CD14-positive monocyte (primary cell): ENCODE measurements around the gene INPP4A. TPM values are rescaled to one million over a fixed set of nuclear protein-coding genes. Genes with fewer than 3 reads are reported as not detected.
A peak's percentile ranks its signal among the peaks of the same experiment; 100 is the strongest.

Source experiments
- DNase-seq, 3 donors: peaks; one replicate each; pipeline ENCODE4 v3.0.0-alpha.2; 2011 to 2022
- H2AFZ ChIP-seq: 2 replicates; pipeline ENCODE4 v1.6.0; 2012; ENCODE audit warnings: mild to moderate bottlenecking, low read depth, low read length, inconsistent platforms; ENCODE audit not compliant: insufficient read depth, poor library complexity, severe bottlenecking
- H3K27ac ChIP-seq, 2 donors: 1 replicate in 1 of 2; 2 replicates in 1 of 2; pipeline ENCODE4 v1.5.1; 2012 to 2013; ENCODE audit warnings: low read length in 2 of 2, control low read depth in 1 of 2, inconsistent platforms in 1 of 2, low read depth in 1 of 2, mild to moderate bottlenecking in 1 of 2
- H3K27me3 ChIP-seq, 2 donors: one replicate each; pipeline versions ENCODE4 v1.6.0 to v1.6.1; 2011 to 2013; ENCODE audit warnings: low read length in 2 of 2; ENCODE audit not compliant: control insufficient read depth in 2 of 2, insufficient read depth in 2 of 2
- H3K36me3 ChIP-seq, 2 donors: replicated peaks in 1 of 2; 1 replicate in 1 of 2; 2 replicates in 1 of 2; pipeline versions ENCODE4 v1.5.1 to v1.6.1; 2012 to 2013; ENCODE audit warnings: low read length in 2 of 2, control low read depth in 1 of 2, inconsistent platforms in 1 of 2, mild to moderate bottlenecking in 1 of 2; ENCODE audit not compliant: insufficient read depth in 2 of 2, control insufficient read depth in 1 of 2
- H3K4me1 ChIP-seq, 2 donors: 1 replicate in 1 of 2; 2 replicates in 1 of 2; pipeline versions ENCODE4 v1.5.1 to v1.6.1; 2012 to 2013; ENCODE audit warnings: low read length in 2 of 2, control low read depth in 1 of 2, inconsistent platforms in 1 of 2, mild to moderate bottlenecking in 1 of 2, moderate library complexity in 1 of 2; ENCODE audit not compliant: insufficient read depth in 2 of 2, control insufficient read depth in 1 of 2
- H3K4me2 ChIP-seq: replicated peaks from 2 replicates; pipeline ENCODE3; 2012; ENCODE audit warnings: low read length, moderate library complexity, mild to moderate bottlenecking; ENCODE audit not compliant: poor library complexity, severe bottlenecking; ENCODE audit errors: extremely low read depth
- H3K4me3 ChIP-seq, 3 experiments: fragments of 200-600 bp in 1 of 3; sonication (generic) in 1 of 3; replicated peaks in 1 of 3; 1 replicate in 2 of 3; 2 replicates in 1 of 3; pipeline ENCODE4 v1.5.1; 2011 to 2013; ENCODE audit warnings: low read length in 3 of 3, mild to moderate bottlenecking in 3 of 3, control low read depth in 2 of 3, low read depth in 2 of 3, inconsistent platforms in 1 of 3, moderate library complexity in 1 of 3
- H3K79me2 ChIP-seq: 2 replicates; pipeline ENCODE4 v1.6.0; 2012; ENCODE audit warnings: mild to moderate bottlenecking, control low read depth, inconsistent platforms, low read length, moderate library complexity; ENCODE audit not compliant: insufficient read depth
- H3K9ac ChIP-seq: 2 replicates; pipeline ENCODE4 v1.6.0; 2017; ENCODE audit warnings: low read length, mild to moderate bottlenecking; ENCODE audit not compliant: insufficient read depth, poor library complexity, severe bottlenecking
- H3K9me3 ChIP-seq, 2 donors: replicated peaks in 1 of 2; 1 replicate in 1 of 2; 2 replicates in 1 of 2; pipeline versions ENCODE4 v1.5.1 to v1.6.1; 2012 to 2013; ENCODE audit warnings: low read length in 2 of 2, control low read depth in 1 of 2; ENCODE audit not compliant: control insufficient read depth in 1 of 2, insufficient read depth in 1 of 2
- H4K20me1 ChIP-seq: 2 replicates; pipeline ENCODE4 v1.6.0; 2012; ENCODE audit warnings: mild to moderate bottlenecking, low read length, control low read depth, moderate library complexity; ENCODE audit not compliant: insufficient read depth
- H3K27ac Mint-ChIP-seq, 7 donors: one replicate each; pipeline ENCODE4 v1.8.0; 2020; ENCODE audit warnings: mild to moderate bottlenecking in 7 of 7, mixed read lengths in 7 of 7, moderate library complexity in 6 of 7, inconsistent platforms in 2 of 7
- H3K27me3 Mint-ChIP-seq, 3 donors: one replicate each; pipeline ENCODE4 v1.8.0; 2021 to 2022; ENCODE audit warnings: low read depth in 3 of 3, mild to moderate bottlenecking in 3 of 3, mixed read lengths in 3 of 3, moderate library complexity in 3 of 3, inconsistent platforms in 1 of 3
- H3K36me3 Mint-ChIP-seq, 2 donors: one replicate each; pipeline ENCODE4 v1.8.0; 2020; ENCODE audit warnings: mixed read lengths in 2 of 2, inconsistent platforms in 1 of 2, mild to moderate bottlenecking in 1 of 2
- H3K4me1 Mint-ChIP-seq: one replicate; pipeline ENCODE4 v1.8.0; 2020; ENCODE audit warnings: mild to moderate bottlenecking, mixed read lengths
- H3K4me3 Mint-ChIP-seq, 2 donors: one replicate each; pipeline ENCODE4 v1.8.0; 2020; ENCODE audit warnings: mild to moderate bottlenecking in 2 of 2, mixed read lengths in 2 of 2, moderate library complexity in 1 of 2
- H3K9me3 Mint-ChIP-seq, 7 donors: one replicate each; pipeline ENCODE4 v1.8.0; 2020 to 2022; ENCODE audit warnings: mixed read lengths in 7 of 7, mild to moderate bottlenecking in 6 of 7, moderate library complexity in 6 of 7, inconsistent platforms in 2 of 7
- WGBS: methylation state at CpG from one replicate; pipeline ENCODE4 v1.1.5; 2013; ENCODE audit warnings: missing lambda C conversion rate; ENCODE audit not compliant: insufficient coverage; 5-methylcytosine and 5-hydroxymethylcytosine counted together
- intact Hi-C, 2 donors: fragments of 100-400 bp; cut with micrococcal nuclease; formaldehyde crosslinking; loops; one replicate each; pipeline versions ENCODE4 v1.15.0 to v1.15.1; 2023
- polyA plus RNA-seq, 3 donors: library from polyadenylated mRNA; depleted of rRNA in 1 of 3; unstranded in 2 of 3; stranded (reverse) in 1 of 3; fragments of 300-500 nt in 2 of 3; fragments of >200 nt in 1 of 3; fragmentation: Illumina TruSeq in 2 of 3; gene quantifications; 1 replicate in 2 of 3; 2 replicates in 1 of 3; pipeline ENCODE4 v1.2.3, GENCODE V29; 2012 to 2021
- TF ChIP-seq, protein P1 (sequence below): fragments of 200-600 bp; IDR thresholded peaks from one replicate; pipeline ENCODE4 v1.8.0; 2022; ENCODE audit warnings: antibody characterized with exemption, mild to moderate bottlenecking

The INPP4A gene
- polyA plus RNA-seq, 3 donors: 13.7 to 52.4 (median 20.7) TPM

DNA sequence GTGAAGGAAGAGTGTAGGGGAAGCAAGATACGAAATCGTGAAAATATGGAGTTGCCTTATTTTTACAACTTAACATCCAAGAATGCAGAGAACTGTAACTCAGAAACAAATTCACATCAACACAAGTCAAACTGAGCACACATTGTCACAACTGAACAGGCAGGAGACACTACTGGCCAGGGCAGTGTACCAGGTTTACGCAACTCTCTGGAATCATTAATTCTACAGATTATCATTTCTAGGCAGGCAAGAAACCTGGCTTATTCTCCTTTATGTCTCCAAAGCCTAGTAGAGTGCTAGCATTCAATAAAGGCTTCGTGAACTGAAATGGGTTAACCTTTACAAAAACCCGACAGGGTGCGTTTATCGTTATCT, 163.1 kb downstream of the INPP4A start:
- Histone ChIP-seq H3K27ac (peak overlapping the region; percentile 79 to 99), H2AFZ (peak overlapping the region; percentile 97), H3K27me3 (no peaks in the 10 kb centered on the region), H3K9ac (peak overlapping the region; percentile 98), H4K20me1 (peaks cover 16% of the 10 kb centered on the region), H3K4me3 (peak overlapping the region; percentile 70 to 95 (median 95)), H3K79me2 (peaks cover 57% of the 10 kb centered on the region), H3K4me1 (peaks cover 31 to 33% of the 10 kb centered on the region in 2 donors), H3K36me3 (peaks cover 23 to 40% of the 10 kb centered on the region in 2 donors), H3K4me2 (peak overlapping the region; percentile 90), H3K9me3 (no peaks in the 10 kb centered on the region)
- Mint-ChIP-seq H3K36me3 (peaks cover 34 to 45% of the 10 kb centered on the region in 2 donors), H3K9me3 (no peaks in the 10 kb centered on the region), H3K4me3 (peak overlapping the region; percentile 81 to 98), H3K4me1 (peaks cover 47% of the 10 kb centered on the region), H3K27ac (peak overlapping the region; percentile 94 to 98 (median 96)), H3K27me3 (no peaks in the 10 kb centered on the region)
- peak in 2 of 3 donors; percentile 11 for DNase-seq
- TF ChIP-seq, protein P1, sequence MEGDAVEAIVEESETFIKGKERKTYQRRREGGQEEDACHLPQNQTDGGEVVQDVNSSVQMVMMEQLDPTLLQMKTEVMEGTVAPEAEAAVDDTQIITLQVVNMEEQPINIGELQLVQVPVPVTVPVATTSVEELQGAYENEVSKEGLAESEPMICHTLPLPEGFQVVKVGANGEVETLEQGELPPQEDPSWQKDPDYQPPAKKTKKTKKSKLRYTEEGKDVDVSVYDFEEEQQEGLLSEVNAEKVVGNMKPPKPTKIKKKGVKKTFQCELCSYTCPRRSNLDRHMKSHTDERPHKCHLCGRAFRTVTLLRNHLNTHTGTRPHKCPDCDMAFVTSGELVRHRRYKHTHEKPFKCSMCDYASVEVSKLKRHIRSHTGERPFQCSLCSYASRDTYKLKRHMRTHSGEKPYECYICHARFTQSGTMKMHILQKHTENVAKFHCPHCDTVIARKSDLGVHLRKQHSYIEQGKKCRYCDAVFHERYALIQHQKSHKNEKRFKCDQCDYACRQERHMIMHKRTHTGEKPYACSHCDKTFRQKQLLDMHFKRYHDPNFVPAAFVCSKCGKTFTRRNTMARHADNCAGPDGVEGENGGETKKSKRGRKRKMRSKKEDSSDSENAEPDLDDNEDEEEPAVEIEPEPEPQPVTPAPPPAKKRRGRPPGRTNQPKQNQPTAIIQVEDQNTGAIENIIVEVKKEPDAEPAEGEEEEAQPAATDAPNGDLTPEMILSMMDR: no peak
- 3% methylated on average over 5 of the region's 7 CpGs for WGBS
- intact Hi-C loops: loop anchor here (5.0 to 10.0 kb wide), 4 partner anchors 153 to 730 kb away; partner anchors contain the start of genes EIF5B (in 2 of the 2), TXNDC9 (in 2 of the 2), MITD1 (in 1 of the 2) and MRPL30 (in 1 of the 2)

DNA sequence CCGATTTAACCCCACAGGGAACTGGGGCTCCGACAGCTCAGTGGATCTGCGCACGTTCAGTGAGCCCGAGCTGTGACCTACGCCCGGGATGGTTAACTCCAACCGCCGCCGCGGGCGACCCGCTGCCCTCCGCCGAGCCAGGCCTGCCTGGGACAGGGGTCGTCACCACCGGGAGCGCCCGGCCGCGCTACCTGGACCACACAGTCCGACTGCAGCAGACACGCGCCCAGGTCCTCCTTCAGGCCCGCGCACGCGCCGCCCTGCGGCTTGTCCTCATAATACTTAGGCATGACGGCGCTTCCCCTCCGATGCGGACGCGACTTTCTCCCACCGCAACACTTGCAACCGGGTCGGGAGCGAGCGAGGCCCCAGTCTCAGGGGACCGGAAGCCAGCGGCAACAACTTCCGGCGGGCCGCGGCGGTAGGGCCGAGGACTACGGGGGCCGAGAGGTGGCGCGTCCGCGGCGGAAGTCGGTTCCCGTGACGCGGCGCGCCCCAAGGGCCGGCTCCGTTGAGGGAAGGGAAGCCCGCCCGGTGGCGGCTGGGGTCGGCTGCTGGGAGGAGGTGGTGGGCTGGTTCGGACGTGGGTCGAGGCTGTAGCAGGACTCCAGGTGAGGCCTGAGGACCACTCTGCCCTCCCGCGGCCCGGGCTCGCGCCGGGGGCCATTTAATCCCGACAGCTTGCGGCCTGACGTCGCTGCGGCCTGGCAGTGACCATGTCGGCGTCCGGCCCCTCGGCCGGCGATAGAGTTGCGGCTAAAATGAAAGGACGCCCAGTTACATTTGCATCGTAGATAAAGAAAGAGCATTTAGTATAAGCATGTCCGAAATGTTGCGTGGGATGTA, 163.7 kb downstream of the INPP4A start, which contains the start of the genes COA5 and UNC50:
TSS of gene COA5 (minus strand) at position 397 of the 846 bp plus-strand sequence. CDS start at position 290, 107 bp downstream.
TSS of gene UNC50 (plus strand) at position 474 of the 846 bp plus-strand sequence. CDS start 1,171 bp downstream, outside the sequence.
- intact Hi-C loops: loop anchor here (5.0 to 10.0 kb wide), 4 partner anchors 154 to 729 kb away; partner anchors contain the start of genes EIF5B (in 2 of the 2), TXNDC9 (in 2 of the 2), MITD1 (in 1 of the 2) and MRPL30 (in 1 of the 2)
- Mint-ChIP-seq H3K4me3 (peak within 1 kb of the TSS; percentile 81 to 98), H3K27me3 (no peaks in the 10 kb centered on the region), H3K9me3 (no peaks in the 10 kb centered on the region), H3K36me3 (peaks cover 35 to 43% of the 10 kb centered on the region in 2 donors), H3K27ac (peak within 1 kb of the TSS; percentile 94 to 98 (median 96)), H3K4me1 (peaks cover 47% of the 10 kb centered on the region)
- Histone ChIP-seq H3K4me3 (peak within 1 kb of the TSS; percentile 70 to 95 (median 95)), H3K27ac (peak within 1 kb of the TSS; percentile 79 to 99), H2AFZ (peak within 1 kb of the TSS; percentile 97), H4K20me1 (peaks cover 13% of the 10 kb centered on the region), H3K27me3 (no peaks in the 10 kb centered on the region), H3K36me3 (peaks cover 27 to 40% of the 10 kb centered on the region in 2 donors), H3K4me1 (peaks cover 31 to 33% of the 10 kb centered on the region in 2 donors), H3K79me2 (peaks cover 57% of the 10 kb centered on the region), H3K4me2 (peak within 1 kb of the TSS; percentile 90), H3K9me3 (no peaks in the 10 kb centered on the region), H3K9ac (peak within 1 kb of the TSS; percentile 98)
- TF ChIP-seq, protein P1: no peak
- DNase-seq: peak; percentile 90 to 96 (median 94)
- under 1% methylated on average over 92 of the region's 93 CpGs for WGBS
